Measurements from ENCODE around the gene STX17. TPM values are rescaled to one million over a fixed set of nuclear protein-coding genes. Genes with fewer than 3 reads are reported as not detected.
"Not testable (repeated sequence)": the region's sequence is repeated elsewhere in the genome, so short reads cannot be mapped to it uniquely, and the experiment has no call there.

STX17 gene
- 10.7 and 24.4 TPM in 2 replicates for total RNA-seq (2014; rRNA removed; shearing (Covaris generic); ENCODE audit: low replicate concordance)

DNA sequence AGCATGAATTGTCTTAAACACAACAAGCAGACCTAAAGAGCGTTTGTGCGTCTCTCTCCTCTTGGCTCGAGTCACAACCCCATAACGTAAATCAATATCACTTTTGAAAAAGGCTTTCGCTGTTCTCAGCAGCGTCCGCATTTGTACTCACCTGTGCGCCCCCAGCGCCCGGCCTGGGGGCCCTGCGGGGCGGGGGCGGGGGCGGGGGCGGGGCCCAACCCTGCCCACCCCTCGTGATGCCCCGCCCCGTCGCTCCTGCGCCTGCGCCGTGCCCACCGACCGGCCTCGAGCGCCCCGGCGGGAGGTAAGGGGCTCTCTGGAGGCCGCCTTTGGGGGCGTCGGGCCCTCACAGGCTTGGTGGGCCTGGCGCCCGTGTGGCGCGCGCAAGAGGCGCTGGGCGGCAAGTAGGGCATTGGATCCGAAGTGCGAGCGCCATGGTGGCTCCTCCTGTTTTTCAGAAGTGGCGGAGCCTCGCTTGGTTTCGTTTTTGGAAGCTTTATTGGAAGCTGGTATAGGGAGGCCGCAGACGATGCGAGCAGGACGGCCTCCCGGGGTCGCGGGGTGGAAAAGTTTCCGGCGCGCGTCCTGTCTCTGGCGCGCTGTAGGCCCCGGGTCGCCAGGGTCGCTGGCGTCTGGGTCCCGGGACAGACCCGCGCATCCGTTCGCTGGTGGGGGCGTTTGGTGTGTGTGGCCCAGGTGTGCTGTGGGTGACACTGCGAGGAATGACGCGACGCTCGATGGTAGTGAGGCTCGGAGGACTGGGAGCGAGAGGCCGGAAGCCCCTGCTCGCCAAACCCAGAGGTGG, at the start of gene STX17:
TSS of gene STX17 (plus strand) at position 252 of the 805 bp plus-strand sequence. CDS start 8,586 bp downstream, outside the sequence.
- in situ Hi-C loops (cut with HindIII; ENCODE audit: low pct_unique_long_range_greater_than_20kb, low sequenced_read_pairs) = no loop called here

DNA sequence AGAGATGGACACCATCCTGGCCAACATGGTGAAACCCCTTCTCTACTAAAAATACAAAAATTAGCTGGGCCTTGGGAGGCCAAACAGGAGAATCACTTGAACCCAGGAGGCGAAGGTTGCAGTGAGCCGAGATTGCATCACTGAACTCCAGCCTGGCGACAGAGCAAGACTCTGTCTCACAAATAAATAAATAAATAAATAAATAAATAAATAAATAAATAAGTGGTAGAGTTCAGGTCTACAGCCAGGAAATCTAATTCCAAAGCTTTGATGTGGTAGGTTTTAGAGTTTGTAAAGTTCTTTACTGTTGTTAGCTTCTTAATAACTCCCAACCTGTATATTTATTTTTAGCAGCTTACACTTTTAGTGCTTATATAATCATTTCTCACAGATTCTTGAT, 48.9 kb upstream of the STX17 start:
- DNase-seq (ENCODE audit: low read depth); in situ Hi-C loops (cut with HindIII; ENCODE audit: low pct_unique_long_range_greater_than_20kb, low sequenced_read_pairs): not testable (repeated sequence)

More for the DNA sequence above, at the start of gene STX17:
- peak; percentile 82 for DNase-seq (ENCODE audit: low read depth)

DNA sequence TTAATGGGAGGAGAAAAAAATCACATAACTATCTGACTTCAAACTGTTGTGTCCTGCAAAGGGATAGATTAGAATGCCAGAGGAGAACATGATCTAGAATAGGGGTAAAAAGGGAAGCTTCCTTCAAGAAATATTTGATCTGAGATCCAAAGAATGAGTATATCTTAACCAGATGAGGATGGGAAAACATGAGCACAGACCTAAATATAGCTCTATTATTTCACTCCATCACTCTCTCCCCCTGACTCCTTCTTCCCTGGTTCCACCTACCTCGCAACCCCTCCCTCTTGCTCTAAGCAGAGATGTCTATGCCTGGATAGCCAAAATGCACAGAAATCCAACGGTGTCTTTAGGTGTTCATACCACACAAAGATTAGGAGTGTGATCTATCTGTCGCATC, 48.4 kb upstream of the STX17 start:
- no peak for DNase-seq (ENCODE audit: low read depth)
- in situ Hi-C loops (cut with HindIII; ENCODE audit: low pct_unique_long_range_greater_than_20kb, low sequenced_read_pairs) = no loop called here

DNA sequence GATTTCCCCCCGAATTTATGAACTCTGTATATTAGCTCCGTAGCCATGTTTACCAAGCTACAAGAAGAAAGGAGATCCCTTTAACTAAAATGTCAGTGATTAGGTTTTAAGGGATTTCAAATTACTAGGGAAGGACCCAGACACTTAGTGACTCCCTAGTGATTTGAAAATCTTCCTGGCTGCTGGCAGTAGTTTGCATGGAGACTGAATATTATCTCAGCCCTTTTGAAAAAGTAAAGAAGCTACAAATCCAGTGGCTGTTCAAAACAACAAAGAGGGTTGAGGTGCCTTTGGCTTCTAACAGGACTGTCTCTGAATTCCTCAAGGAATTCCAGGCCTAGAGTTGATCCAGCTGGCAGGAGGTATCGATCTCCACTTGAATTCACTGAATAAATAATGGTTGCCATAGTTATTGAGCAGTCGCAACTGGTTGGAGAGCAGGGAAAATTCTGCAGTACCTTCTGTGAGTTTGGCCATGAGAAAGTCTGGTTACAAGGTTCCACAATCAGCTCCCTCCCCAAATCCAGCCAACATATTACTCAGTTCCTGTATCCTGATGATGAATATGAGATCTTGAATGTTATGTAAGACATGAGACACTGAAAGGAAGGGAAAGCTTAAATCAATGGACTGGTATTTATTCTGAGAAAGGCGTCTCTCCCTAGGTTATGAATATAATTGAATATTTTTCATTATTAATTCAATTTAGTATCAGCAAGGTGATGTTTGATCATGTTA, 47.0 kb upstream of the STX17 start:
- no peak for DNase-seq (ENCODE audit: low read depth)
- in situ Hi-C loops (cut with HindIII; ENCODE audit: low pct_unique_long_range_greater_than_20kb, low sequenced_read_pairs) = no loop called here

DNA sequence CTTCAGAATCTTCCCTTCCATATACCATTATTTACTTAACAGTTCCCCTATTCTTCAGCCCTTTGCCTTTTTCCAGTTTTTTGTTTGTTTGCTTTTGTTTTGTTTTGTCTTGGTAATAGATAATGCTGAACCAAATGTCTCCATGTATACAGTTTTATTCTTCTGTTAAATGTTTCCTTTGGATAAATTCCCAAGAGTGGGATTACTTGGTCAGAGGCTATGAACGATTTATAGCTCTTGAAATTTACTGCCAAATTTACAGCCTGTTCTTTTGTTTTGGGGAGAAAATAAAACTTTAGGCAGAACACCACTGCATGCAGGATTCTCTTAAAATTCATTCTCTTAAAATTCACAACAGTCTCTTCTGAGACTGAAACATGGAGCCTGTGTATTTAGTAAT, 46.2 kb upstream of the STX17 start:
- DNase-seq (ENCODE audit: low read depth) = no peak
- in situ Hi-C loops (cut with HindIII; ENCODE audit: low pct_unique_long_range_greater_than_20kb, low sequenced_read_pairs) = no loop called here

DNA sequence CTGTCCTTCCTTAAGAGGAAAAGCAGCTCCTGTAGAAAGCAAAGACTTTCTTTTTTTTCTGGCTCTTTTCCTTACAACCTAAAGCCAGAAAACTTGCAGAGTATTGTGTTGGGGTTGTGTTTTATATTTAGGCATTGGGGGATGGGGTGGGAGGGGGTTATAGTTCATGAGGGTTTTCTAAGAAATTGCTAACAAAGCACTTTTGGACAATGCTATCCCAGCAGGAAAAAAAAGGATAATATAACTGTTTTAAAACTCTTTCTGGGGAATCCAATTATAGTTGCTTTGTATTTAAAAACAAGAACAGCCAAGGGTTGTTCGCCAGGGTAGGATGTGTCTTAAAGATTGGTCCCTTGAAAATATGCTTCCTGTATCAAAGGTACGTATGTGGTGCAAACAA, 42.5 kb upstream of the STX17 start:
- DNase-seq (ENCODE audit: low read depth) = no peak
- in situ Hi-C loops (cut with HindIII; ENCODE audit: low pct_unique_long_range_greater_than_20kb, low sequenced_read_pairs) = no loop called here

DNA sequence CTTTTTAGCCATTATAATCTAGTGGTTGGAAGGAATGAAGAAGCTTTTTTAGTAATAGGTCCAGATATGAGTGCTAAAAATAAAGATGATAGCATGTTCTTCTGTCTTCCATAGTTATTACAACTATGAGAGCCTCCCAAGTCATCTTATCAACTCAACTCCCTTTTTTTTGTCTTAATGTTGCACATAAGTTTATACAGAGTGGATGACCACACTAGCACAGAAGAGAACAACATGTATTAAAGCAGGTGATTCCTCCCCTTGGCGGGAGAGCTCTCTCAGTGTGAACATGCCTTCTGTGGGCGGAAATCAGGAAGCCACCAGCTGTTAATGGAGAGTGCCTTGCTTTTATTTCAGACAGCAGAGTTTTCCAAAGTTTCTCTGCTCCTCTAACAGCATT, 40.1 kb upstream of the STX17 start:
- no peak for DNase-seq (ENCODE audit: low read depth)
- in situ Hi-C loops (cut with HindIII; ENCODE audit: low pct_unique_long_range_greater_than_20kb, low sequenced_read_pairs) = no loop called here

DNA sequence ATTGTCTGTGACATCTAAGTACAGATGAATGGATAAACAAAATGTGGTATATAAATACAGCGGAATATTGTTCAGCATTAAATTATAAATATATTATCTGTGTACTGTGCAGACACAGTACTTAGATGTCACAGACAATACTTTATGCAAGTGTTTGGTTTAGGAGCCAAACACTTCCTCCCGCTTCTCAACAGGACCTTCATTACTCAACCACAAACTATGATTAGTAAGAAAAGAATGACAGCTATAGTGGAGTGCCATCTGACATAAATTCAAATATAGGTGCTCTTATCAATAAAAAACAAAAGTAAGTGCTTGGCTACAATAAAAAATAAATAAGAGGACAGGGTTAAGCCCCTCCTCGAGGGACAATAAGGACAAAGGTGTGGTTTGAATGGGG, 38.9 kb upstream of the STX17 start:
- in situ Hi-C loops (cut with HindIII; ENCODE audit: low pct_unique_long_range_greater_than_20kb, low sequenced_read_pairs) = no loop called here
- DNase-seq (ENCODE audit: low read depth) = no peak

DNA sequence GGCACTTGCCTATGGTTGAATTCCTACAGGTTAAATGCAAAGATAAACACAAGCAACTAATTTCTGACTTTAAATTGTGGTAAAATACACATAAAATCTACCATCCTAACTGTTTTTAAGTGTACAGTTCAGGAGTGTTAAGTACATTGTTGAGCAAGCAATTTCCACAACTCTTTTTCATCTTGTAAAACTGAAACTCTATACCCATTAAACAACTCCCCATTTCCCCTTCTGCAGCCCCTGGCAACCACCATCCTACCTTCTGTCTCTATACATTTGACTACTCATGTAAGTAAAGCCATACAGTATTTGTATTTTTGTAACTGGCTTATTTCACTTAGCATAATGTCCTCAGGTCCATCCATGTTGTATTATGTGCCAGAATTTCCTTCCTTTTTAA, 38.5 kb upstream of the STX17 start:
- no peak for DNase-seq (ENCODE audit: low read depth)
- in situ Hi-C loops (cut with HindIII; ENCODE audit: low pct_unique_long_range_greater_than_20kb, low sequenced_read_pairs) = no loop called here

DNA sequence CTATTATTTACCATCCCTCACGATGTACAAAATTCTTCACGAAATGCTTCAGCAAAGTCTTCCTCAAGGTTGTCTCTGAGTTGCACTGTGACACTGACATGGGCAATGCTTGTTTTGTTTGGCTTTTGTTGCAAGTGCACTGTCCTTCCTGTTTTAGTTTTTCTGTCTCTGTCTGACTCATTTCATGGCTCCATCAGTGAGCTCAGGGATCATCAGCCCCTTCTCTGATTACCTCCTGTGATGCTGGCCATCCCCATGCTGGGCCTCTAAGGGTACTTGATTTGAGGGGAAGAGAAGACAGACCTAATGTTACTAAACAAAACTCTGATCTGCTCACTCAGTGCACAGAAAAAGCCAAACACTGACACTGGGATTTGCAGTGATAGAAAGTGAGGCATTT, 37.6 kb upstream of the STX17 start:
- in situ Hi-C loops (cut with HindIII; ENCODE audit: low pct_unique_long_range_greater_than_20kb, low sequenced_read_pairs) = no loop called here
- DNase-seq (ENCODE audit: low read depth) = no peak

DNA sequence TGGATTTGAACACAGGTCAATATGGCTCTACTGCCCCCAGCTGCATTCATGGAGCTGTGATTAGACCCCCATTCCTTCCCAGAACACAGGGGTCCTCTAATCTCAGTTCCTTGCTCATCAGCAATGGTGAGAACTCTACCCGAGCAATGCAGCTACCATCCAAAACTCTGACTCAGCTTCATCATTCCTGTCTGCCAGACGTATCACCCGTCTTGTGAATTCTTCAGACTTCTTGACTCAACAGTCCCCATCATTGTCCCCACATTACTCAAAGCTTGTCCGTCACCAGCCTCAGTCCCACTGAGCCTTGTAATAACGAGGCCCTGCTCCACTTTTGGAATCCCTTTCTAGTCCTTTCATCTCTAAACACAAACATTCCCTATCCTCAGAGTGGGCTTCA, 36.3 kb upstream of the STX17 start:
- DNase-seq (ENCODE audit: low read depth) = no peak
- in situ Hi-C loops (cut with HindIII; ENCODE audit: low pct_unique_long_range_greater_than_20kb, low sequenced_read_pairs) = no loop called here

DNA sequence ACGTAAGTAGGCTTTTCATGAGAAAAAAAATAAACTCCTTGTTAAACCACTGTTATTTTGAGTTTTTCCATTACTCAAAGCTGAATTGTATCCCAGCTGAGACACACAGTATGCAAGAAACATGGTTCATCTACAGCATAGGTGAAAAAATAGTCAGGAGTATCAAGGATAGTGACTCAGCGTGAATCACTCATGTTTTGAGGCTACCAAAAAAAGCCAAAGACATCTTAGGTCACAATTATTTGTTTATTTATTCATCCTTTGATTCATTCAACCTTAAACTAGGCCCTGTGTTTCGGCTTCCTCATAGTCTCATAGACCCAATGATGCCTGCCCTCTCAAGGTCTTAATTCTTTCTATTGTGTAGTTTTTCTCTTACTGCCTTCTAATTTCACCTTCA, 32.9 kb upstream of the STX17 start:
- in situ Hi-C loops (cut with HindIII; ENCODE audit: low pct_unique_long_range_greater_than_20kb, low sequenced_read_pairs) = no loop called here
- peak; percentile 38 for DNase-seq (ENCODE audit: low read depth)

DNA sequence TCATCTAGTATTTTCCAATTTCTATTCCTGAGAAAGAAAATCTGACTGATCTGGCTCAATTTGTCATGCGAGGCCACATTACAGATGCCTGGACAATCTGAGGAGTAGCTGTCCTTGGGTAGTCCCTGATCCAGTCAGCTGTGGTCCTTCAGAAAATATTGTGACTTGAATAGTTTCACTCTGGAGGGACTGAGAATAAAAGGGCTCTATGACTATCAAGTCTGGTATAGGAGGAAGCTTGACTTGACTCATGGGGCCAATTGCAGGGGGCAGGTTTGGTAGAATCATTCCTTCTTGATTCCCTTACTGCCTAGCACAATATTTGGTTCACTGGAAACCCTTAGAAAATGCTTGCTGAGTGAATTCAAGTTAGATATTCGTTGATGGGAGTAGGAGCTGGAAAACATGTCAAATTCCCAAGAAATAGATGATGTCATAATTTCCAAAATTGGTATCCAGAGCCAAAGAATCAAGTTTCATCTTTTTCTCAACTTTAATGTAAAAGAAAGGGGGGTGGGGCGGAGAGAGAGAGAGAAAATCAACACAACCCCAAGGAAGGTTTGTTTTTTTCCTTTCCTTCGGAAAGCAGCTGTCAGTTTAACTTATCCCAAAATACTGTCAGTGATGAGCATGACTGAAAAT, 32.4 kb upstream of the STX17 start:
- no peak for DNase-seq (ENCODE audit: low read depth)
- in situ Hi-C loops (cut with HindIII; ENCODE audit: low pct_unique_long_range_greater_than_20kb, low sequenced_read_pairs) = no loop called here

DNA sequence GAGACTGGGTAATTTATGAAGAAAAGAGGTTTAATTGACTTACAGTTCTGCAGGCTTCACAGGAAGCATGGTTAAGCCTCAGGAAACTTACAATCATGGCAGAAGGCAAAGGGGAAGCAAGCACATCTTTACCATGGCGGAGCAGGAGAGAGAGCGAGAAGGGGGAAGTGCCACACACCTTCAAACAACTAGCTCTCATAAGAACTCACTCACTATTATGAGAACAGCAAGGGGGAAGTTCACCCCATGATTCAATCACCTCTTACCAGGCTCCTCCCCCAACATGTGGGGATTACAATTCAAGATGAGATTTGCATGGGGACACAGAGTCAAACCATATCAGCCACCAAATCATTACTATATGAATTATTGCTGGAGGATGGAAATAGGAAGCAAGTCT, 30.3 kb upstream of the STX17 start:
- DNase-seq (ENCODE audit: low read depth) = no peak

DNA sequence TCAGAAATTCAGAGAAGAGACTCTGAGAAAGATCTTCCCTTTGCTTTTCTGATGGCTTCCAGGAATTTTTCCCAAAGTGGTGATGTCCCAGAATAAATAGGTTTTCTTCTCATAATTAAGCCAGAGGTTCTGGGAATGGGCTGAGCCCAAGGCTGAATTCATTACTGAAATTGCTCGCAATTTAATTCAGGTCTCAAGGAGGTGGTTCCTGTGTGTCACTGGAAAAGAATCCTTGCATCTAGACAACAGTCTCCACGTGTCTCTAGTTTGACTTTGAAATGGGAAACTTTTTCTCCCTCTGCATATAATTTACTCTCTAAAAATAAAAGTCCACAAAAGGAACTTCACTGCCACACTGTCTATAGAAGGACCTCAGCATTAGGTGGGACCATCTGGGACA, 27.8 kb upstream of the STX17 start:
- in situ Hi-C loops (cut with HindIII; ENCODE audit: low pct_unique_long_range_greater_than_20kb, low sequenced_read_pairs) = no loop called here
- no peak for DNase-seq (ENCODE audit: low read depth)

More for the DNA sequence above, 30.3 kb upstream of the STX17 start:
- in situ Hi-C loops (cut with HindIII; ENCODE audit: low pct_unique_long_range_greater_than_20kb, low sequenced_read_pairs) = no loop called here

DNA sequence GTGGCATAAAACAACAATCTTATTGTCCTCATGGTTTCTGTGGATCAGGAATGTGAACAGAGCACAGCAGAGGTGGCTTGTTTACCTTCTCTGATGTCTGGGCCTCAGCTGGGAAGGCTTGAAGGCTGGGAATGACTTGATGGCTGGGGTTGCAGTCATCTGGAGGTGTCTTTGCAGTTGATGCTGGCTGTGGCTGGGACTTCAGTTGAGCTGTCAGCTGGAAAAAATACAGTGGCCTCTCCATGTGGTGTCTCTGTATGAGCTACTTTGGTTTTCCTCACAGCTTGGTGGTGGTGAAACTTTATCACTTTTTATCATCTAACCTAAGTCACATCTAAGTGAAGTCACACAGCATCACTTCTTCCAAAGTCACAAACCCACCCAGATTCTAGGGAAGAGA, 24.7 kb upstream of the STX17 start:
- in situ Hi-C loops (cut with HindIII; ENCODE audit: low pct_unique_long_range_greater_than_20kb, low sequenced_read_pairs) = no loop called here
- no peak for DNase-seq (ENCODE audit: low read depth)

DNA sequence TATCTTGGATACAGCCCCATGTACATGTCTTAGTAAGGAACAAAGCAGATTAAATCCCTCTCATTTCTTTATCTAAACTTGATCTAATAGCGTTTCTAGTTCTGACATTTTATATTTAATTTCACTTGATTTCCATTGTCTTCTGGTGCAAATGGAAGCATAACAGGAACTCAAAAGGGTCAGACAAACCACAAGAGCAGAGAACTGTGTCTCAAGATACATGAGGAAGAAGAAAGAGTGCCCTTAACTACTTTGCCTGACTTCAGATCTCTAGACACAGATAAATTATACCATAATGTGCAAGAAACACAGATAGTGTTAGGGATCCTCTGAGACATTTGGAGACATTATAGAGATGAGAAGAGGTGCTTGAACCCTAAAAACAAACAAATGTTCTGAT, 20.7 kb upstream of the STX17 start:
- no peak for DNase-seq (ENCODE audit: low read depth)
- in situ Hi-C loops (cut with HindIII; ENCODE audit: low pct_unique_long_range_greater_than_20kb, low sequenced_read_pairs) = no loop called here

DNA sequence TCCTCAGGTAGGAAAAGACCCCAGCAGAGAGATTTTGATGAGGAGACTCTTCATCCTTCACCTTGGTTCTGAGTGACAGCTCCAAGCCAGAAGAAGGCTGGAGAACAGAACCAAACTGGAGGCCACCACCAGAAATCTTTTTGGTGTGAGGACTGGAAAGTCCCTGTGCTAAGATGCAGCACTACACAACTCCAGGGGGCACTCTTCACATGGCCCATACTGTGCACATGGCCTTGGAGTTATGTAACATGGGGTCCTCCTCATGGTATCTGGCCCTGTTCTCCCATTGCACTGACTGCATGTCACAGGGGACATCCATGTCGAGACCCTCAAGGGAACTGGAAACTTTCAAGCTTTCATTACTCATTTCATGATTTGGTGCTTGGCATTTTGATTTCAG, 17.3 kb upstream of the STX17 start:
- no peak for DNase-seq (ENCODE audit: low read depth)
- in situ Hi-C loops (cut with HindIII; ENCODE audit: low pct_unique_long_range_greater_than_20kb, low sequenced_read_pairs) = no loop called here

DNA sequence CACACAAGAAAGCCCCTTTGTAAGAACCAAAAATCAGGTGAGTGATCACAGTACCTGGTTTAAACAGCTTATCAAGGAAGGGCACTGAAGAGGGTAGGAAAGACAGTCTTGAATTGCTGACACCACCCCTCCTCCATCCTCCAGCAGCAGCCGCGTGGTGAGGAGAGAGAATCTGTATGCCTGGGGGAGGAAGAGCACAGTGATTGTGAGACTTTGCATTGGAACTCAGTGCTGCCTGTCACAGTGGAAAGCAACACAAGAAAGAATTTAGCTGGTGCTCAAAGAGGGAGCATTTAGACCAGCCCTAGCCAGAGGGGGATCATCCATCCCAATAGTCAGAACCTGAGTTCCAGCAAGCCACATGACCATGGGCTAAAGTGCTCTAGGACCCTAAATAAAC, 11.6 kb upstream of the STX17 start:
- no peak for DNase-seq (ENCODE audit: low read depth)
- in situ Hi-C loops (cut with HindIII; ENCODE audit: low pct_unique_long_range_greater_than_20kb, low sequenced_read_pairs) = no loop called here

Data from Caki2 (cell line).